Embryonic facial prominence (tissue), 1 donor: Measurements from ENCODE around the gene MRPL24.
A peak's percentile ranks its signal among the peaks of the same experiment; 100 is the strongest.
"Not testable (repeated sequence)": the region's sequence is repeated elsewhere in the genome, so short reads cannot be mapped to it uniquely, and the experiment has no call there.

ENCODE experiments used
- DNase-seq: peaks from one replicate; pipeline ENCODE4 v3.0.0-alpha.2; 2016; ENCODE audit errors: extremely low spot score

Gene MRPL24

DNA sequence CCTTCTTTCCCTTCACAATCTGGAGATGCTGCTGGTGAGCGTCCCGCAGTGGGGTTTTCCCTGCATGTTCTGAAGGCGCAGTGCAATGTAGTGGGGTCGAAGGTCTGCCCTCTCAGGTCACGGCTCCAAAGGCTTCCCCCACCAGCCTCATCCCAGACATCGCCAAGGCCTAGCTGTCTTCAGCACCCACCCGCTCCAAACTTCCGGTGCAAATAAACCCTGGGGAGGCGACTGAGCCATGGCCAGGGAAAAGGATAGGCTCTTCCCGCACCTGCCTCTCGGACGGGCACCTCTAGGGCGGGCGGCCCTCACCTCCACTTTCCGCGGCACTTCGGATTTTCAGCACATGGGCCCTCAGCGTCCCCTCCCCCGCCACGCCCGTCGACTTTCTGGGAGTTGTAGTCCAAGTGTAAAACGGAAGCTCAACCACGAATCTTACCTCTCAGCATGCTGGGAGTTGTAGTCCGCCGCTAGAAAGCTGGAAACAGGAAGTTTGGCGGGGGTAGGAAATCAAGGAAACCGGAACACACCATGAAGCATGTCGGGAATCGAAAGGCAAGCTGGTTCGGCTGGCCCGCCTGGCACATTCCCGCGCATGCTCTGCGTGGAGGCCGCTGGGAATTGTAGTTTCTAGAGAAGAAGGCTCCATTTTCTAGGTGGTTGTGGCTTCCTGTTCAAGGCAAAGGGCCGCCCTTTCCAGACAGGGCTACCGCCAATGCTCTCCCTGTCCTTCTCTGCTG is at the start of gene MRPL24:
Gene MRPL24 (minus strand): TSS at position 348 of the 740 bp plus-strand sequence. CDS start 2,384 bp downstream, outside the sequence.
- peak; percentile 99 for DNase-seq

DNA sequence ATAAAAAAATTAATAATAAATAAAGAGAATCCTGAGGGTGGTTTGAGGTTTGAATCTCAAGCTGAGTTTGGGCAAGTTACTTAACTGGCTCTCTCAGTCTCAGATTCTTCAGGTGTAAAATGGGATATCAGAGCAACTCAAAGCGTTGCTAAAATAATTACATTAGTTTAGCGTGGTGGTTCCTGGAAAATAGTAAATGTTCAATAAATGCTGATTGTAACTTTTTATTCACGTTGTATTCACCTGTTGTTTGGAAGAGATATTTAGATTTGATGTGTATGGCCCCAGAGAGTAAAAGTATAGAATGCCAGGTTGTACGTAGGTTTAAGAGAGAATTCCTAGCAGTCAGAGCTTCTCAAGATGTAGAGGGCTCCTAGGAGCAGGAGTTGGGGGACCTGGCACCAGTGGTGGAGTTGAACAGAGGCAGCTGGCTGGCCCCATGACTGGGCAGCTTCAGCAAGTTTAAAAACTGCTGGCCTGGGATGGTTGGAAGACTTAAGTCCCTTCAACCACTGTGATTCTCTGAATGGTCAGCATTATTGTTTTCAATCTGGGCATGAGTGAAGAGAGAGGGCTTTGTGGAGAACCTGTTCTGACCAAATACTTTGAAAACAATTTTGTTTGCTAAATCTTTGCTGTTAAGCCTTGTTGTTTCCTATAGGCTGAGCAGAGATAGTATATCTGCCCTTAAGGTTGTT is 48.9 kb upstream of the MRPL24 start:
- DNase-seq, result no peak

DNA sequence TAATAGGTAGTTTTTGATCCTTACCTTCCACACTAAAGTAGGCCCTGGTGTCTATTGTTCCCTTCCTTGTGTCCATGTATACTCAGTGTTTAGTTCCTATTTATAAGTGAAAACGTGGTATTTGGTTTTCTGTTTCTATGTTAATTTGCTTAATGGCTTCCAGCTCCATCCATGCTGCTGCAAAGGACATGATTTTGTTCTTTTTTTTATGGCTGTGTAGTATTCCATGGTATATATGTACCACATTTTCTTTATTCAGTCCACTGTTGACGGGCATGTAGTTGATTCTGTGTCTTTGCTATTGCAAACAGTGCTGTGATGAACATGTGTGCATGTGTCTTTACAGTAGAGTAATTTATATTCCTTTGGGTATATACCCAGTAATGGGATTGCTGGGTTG is 47.2 kb upstream of the MRPL24 start:
- no peak for DNase-seq

DNA sequence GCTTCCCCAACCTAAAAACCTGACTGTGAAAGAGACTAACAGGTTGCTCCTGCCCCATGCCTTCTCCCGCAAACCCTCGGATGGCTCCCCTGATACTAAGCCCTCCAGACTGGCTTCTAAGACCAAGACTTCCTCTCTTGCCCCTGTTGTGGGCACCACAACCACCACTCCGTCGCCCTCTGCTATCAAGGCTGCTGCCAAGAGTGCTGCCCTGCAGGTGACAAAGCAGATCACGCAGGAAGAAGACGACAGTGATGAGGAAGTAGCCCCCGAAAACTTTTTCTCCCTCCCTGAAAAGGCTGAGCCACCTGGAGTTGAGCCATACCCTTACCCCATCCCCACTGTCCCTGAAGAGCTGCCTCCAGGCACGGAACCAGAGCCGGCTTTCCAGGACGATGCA is 45.8 kb upstream of the MRPL24 start:
- DNase-seq, result no peak

DNA sequence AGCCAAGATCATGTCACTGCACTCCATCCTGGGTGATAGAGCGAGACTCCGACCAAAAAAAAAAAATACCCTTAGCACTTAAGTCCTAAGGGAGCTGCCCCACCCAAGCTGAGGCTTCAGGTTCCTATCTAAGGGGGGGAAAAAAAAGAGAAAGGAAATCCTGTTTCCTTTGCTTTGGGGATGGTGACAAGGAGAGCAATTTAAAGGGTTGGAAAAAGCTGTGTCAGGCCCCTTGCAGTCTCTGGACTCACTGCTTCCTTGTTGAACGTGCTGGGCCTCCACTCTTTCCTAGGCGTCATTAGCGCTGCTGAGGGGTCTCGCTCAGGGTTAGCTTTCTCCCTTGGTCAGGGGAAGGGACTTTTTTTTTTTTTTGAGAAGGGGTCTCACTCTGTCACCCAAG is 44.6 kb upstream of the MRPL24 start:
- no peak for DNase-seq

DNA sequence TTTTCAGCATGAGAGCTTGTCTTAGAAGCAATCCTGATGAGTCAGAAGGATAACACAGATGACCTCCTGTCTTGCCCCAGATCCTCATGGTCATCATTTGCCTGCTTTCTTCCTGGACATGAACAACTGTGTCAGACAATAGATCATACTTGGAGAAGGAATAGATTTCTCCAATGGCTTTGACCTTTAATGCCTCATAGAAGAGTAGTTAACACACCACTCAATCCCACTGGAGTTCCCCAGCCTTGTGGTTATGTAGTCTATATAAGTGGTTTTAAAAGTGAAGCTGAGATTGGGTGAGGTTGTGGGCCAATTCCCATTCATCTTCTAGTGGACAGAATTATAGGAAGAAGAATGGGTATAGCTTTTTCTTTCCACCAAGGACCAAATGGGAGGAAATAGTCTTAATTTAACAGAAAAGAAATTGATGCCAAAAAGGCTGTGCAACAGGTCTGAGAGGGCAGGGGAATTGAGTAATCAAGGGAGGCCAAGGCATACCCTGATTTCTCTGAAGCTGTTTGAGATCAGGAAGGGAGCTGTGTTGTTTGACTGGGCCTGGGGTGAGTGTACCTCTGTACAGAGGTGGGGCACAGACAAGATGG is 40.8 kb upstream of the MRPL24 start:
- no peak for DNase-seq

DNA sequence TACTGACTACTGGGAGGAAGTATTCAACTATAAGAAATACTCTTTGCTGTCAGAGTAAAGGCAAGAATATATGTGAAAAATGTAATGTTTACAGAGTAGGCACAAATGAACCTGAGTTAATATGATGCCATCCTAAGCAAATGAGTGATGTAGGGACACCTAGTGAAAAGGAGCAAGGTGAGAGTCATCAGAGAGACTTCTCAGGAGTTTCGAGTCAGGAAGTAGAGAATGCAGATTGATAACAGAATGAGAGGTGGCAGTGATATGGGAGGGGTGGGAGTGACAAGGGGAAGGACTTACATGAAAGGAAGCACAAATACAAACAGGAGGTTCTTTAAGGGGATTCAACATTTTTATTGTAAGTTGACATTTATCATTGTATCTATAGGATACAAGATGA is 36.7 kb upstream of the MRPL24 start:
- no peak for DNase-seq

DNA sequence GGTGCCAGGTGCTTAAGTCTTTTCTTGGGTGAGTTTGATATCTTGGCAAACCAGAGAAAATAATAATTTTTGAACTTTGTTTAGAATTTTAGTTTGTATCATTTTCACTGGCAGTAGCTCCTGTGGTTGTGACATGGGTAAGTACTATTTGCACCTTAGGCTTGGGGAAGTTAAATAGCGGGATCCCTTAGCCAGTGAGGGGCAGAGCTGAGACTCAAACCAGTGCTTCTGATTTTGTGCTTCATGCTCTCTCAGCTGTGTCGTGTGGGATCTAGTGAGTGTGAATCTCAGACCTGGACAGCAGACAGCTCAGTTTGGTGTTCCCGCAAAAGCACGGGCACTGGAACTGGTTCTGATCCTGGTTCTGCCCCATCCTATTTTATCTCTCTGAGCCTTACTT is 36.1 kb upstream of the MRPL24 start:
- no peak for DNase-seq

DNA sequence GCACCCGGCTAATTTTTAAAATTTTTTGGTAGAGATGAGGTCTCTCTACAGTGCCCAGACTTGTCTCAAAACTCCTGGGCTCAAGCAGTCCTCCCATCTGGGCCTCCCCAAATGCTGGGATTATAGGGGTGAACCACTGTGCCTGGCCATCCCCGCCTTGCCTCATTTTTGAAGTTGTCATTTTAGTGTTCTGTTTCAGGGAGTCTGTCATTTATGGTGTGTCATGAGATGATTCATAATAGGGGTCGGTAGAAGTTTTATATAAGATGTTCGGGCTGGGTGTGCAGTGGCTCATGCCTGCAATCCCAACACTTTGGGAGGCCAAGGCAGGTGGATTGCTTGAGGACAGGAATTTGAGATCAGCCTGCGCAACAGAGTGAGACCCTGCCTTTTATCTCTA is 34.9 kb upstream of the MRPL24 start:
- DNase-seq, result no peak

DNA sequence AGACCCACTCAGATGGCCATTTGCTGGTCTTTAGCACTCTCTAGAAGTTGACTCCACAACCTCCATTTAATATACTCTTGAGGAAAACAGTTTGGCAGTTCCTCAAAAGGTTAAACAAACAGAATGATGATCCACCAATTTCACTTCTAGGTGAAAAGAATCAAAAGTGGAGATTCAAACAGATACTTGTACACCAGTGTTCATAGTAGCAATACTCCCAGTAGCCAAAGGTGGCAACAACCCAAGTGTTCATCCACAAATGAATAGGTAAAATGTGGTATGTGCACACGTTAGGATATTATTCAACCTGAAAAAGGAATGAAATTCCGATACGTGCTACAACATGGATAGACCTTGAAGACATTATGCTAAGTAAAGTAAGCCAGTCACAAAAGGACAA is 32.7 kb upstream of the MRPL24 start:
- no peak for DNase-seq

DNA sequence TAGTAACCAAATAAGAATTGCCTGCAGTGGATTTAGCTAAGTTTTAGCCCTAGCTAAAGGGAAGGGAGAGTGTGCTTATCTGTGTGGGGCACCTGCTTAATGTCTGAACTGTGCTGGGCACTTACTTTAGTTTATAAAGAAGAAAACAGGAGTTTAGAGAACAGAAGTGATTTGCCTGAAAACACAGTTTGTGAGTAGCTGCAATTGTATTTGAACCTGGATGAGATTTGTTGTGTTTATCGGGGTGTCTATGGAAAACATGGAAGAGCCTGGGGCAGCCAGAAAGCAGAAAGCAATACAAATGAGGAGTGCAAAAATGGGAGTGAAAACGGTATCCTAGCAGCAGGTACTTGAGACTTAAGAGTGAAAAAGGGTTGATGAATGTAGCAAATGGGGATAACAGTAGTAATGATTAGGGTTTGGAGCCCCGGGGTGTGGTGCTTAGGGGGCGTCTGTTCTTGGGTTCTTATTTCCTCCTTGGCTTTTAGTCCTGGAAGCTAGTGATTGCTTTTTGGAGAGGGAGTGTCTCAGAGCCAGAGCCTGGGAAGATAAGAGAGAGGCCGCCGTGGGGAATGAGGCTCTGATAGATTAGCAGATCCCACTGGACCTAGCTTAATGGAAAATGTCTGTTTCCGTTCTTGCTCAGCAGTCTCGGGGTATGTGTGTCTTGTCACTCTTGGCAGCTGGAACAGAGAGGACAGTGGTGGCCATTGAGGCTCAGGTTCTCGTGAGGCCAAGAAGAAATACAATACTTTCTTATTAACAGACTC is 32.0 kb upstream of the MRPL24 start:
- no peak for DNase-seq

DNA sequence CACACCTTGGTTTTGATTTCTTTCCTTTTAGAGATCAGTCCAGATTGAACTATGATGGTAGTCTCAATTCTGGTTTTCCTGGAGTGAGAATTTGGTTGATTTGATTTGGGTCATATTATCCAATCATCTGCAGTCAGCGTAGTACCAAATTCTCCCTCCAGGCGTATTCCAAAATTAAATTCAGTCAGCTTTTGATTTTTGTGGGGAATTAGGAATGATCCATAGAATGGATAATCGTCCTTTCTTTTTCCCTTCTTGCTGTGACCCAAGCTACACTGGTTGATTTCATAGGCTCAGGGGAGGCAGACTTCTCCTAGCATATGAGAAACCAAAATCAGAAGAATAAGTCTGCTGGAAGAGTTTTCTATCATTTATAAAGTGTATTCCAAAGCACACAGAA is 31.3 kb upstream of the MRPL24 start:
- no peak for DNase-seq

DNA sequence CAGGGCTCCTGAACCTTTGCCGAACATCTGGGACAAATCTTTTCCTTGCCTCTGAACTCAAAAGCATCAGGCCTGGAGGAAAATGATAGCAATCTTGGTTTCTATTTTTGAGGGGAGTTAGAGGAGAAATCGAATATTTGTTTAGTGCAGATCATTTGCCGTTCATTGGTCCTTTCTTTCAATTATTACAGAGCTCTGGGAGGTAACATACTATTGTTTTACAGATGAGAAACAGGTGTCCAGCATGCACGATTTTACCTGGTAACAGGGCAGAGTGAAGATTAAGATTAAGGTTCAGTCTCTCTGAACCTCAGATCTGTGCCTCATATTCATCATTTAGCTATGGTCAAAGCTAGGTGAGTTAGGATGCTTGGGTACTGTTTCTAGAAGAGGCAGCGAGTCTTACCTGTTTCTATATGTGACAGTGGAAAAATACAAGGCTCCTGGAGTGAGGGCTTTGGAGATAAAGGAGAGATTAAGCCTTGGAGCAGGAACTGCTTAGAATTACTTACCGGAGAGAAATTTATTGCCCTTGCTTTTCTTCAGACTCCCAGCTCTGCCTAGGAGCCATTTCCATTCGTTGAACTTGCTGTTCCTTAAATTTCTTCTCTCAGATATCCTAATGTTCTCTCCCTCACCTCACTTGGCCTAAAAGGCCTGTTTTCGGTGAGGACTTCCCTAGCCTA is 27.9 kb upstream of the MRPL24 start:
- DNase-seq, result no peak

DNA sequence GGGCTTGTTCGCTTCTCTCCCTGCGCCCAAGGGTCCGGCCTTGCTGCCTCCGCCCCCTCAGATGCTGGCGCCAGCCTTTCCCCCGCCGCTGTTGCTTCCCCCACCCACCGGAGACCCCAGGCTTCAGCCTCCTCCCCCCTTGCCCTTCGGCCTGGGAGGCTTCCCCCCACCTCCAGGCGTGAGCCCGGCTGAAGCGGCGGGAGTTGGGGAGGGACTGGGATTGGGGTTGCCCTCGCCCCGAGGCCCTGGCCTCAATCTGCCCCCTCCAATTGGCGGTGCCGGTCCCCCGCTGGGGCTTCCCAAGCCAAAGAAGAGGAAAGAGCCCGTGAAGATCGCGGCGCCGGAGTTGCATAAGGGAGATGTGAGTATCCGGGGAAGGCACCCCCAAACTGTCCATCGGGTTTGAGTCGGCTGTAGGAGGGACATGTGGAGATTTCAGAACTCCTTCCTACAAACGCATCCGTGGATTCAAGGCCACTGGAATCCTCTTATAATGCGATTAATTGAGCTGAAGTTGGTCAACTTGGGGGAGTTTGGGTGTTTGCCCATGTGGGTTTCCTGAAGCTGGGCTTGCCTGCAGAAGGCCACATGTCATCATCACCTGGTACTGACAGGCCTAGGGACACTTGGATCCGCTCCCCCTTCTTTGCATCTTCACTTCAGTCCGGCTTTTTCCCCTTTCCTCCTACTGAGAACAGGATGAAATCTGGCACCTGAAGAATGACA is 27.2 kb upstream of the MRPL24 start:
- no peak for DNase-seq

DNA sequence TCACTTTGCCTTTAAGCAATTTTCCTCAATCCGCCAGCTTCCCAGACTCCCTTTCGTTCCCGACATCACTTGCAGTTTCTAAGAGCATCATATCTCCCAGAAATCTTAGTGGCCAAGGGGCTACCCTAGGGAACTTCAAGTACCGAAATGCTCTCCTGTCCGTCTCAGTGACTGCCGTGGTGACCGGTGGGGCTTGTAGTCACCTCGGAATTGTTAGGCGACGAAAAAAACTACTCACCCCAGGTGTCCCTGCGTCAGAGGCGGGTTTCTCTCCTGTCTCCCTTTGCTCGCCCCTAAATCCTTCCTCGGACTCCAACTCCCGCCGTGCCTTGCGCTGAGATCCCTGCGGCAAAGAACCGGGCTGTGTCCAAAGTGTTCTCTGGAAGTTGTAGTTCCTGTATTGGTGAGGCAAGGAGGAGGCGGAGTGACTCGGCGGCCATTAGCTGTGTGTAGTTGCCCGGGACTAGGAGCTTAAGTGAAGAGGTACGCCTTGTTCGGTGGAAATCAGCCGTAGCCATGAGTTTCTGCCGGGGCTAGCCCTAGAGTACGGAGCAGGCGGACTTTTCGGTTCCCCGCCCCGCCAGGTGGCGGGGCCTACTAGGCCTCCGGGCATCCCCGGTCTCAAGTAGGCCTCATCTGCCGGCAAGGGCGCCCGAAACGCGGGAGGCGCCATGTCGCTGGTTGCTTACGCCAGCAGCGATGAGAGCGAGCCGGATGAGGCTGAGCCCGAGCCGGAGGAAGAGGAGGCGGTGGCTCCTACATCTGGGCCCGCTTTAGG is 26.4 kb upstream of the MRPL24 start, which contains the start of gene PRCC:
Gene PRCC (plus strand): TSS at position 435 of the 778 bp plus-strand sequence. CDS start 237 bp downstream, at position 672.
- peak; percentile 100 for DNase-seq

DNA sequence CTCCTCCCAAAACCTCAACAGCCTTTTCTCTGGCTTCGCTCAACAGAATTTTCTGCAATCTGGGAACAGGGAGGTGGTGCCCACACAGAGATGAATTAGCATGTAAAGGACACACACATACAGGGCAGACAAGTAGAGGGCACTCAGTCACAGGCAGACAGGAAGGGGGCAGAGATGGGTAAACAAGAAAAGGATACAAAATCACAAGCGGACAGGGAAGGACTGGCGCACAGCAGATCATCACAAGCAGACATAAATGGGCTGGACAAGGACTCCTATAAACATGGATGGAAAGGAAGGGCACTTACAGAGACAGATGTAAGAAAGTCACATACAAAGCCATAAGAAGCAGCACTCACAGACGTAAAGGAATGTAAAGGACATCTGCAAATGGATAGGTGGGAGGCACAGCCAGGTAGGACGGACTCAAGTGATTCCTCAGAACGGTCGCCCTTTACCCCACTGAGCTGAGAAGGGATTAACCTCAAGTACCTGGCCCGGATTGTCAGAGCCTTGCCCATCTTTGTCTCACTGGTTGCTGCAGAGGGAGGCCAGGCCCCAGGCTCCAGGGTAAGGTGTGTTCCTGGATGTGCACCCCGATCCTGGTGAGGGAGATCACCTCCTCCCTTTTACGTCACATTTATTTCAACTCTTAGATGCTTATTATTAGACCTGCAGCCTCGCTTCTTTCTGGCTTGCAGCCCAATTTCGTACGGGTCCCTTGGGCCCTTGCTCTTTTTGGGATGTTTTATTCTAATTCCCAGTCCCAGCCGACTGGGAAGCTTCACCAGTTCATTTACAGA is 25.6 kb upstream of the MRPL24 start:
- no peak for DNase-seq

DNA sequence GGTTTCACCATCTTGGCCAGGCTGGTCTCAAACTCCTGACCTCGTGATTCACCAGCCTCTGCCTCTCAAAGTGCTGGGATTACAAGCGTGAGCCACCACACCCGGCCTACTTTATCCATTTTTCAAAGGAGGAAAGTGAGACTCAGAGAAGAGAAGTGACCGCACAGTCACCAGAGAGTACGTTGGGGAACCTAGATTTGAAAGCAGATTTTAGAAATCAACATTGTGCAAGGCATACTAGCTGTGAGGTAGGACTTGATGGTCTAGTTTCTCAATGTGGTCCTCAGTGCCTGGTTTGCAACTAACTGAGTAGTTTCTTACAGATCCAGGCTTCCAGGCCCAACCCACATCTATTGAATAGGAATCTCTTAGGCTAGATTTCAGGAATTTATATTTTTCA is 24.8 kb upstream of the MRPL24 start:
- no peak for DNase-seq

DNA sequence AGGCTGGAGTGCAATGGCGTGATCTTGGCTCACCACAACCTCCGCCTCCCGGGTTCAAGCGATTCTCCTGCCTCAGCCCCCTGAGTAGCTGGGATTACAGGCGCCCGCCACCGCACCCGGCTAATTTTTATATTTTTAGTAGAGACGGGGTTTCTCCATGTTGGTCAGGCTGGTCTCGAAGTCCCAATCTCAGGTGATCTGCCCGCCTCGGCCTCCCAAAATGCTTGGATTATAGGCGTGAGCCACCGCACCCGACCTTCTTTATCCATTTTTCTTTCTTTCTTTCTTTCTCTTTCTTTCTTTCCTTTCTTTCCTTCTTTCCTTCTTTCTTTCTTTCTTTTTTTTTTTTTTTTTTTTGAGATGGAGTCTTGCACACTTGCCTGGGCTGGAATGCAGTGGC is 24.2 kb upstream of the MRPL24 start:
- DNase-seq, result not testable (repeated sequence)

DNA sequence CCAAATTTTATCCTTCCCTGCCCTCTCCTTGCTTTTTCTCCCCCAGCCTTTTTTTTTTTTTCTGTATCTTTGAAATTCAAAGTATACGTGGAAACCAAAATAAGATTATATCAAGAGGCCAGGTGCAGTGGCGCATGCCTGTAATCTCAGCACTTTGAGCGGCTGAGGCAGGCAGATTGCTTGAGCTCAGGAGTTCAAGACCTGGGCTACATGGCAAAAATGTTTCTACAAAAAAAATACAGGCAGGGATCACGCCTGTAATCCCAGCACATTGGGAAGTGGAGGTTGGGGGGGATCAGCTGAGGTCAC is 19.9 kb upstream of the MRPL24 start:
- DNase-seq, result no peak
